DMS 273 (cell line): Measurements from ENCODE around the gene TACC2.

Experiments
- DNase-seq: peaks from one replicate; lab custom pipeline; 2025; ENCODE audit not compliant: unreplicated experiment; lab: John Stamatoyannopoulos, UW

The TACC2 gene

DNA sequence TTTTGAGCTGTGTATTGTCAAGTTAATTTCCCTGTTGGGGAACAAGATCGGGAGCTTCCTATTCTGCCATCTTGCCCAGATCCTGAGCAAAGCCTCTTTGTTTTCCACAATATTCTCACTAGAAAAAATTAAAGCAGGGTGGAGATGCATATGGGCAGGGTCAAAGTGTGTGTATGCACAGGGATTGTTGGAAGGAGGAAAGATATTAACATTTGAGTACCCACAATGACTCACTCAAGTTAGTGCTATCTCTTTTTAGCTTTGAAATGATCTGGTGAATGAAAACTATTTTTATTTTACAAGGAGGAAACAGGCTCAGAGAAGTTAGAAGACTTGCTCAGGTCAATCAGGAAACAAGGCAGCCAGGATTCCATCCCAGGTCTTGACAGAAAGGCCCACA, 275.5 kb downstream of the TACC2 start:
- no peak for DNase-seq

DNA sequence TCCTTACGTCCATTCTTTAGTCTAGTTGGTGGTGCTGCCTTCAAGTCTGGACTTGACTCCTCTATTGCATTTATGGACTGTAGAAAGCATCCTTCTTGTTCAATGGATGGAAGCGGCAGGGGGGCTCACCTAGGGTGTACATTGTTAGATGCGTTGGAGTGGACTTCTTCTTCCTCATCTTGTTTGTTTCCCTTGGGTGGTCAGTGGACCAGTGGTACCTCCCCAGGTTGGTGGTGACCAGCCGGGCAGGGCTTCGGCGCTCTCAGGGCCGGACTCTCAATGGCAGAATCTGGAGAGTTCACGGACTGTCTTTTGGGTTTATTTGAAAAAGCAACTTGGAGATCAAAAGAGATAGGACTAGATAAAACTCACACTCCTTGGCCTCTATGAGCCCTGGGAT, 276.0 kb downstream of the TACC2 start:
- DNase-seq, result no peak

GRCh38 chr10:122265896-122266295, 276.9 kb downstream of the TACC2 start:
- DNase-seq, result no peak

DNA sequence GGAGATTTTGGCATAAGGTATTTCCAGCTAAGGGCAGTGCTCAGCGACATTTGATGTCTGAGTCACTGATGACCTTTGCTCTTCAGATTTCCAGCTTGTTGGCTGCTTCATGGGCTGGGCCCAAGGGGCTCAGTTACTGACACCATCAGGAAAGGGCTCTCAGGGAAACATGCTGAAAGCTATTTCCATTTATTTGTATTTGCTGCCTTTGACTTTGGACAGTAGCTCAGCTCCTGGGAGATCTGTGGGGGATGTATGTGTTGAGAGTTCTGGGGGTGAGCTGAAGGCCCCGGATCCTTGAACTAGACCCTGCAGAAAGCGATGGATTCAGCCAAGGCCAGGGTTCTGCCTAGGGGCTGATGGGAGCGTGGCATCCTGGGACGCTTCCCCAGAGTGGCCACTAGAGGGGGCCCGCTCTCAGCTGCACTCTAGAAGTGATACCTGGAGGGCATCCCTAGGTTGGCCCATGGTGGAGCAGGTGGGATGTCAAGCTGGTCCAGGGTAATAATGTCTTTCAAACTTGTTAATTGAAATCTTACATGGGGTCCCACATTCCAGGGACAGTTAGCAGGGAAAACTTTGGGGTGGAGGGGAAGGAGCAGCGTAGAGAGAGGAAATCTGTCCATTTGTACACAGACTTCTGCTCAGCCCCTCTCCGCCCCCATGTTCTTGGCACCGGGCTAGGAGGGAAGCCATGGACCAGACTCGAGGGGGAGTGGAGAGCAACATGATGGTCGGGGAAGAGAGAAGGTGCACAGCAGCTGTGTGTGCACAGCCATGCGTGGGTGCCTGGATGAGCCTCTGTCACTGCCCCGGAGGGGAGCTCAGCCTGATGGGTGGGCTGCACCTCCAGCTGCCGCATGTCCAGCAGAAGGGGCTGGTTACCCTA, 279.1 kb downstream of the TACC2 start:
- DNase-seq, result peak; percentile 57

DNA sequence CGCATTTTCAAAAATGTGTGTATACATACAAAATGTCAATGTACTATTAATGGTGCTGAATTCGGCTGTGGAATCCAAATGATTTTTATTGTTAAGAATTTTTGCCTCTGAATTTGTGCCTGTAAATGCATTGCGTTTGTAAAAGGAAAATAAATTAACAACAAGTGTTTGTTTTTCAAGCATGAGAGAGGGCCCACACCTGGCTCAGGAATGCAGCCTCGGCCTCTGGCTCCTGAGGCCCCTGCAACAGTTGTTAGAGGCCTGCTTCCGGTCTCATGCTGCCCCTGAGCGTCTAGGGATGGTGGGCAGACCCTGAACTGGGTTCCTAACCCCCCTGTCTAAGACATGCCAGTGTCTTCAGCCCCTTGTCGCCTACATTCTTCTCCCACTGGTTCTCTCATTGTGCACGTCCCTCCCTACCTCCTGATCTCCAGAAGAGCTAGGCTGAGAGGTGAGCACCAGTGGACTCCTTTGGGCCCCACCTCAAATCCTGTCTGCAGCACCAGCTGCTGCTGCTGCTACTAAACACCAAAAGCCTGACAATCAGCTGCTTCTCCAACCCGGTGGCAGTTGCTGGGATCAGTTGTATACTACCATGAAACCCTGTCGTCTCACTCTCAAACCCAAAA, 280.2 kb downstream of the TACC2 start:
- no peak for DNase-seq

DNA sequence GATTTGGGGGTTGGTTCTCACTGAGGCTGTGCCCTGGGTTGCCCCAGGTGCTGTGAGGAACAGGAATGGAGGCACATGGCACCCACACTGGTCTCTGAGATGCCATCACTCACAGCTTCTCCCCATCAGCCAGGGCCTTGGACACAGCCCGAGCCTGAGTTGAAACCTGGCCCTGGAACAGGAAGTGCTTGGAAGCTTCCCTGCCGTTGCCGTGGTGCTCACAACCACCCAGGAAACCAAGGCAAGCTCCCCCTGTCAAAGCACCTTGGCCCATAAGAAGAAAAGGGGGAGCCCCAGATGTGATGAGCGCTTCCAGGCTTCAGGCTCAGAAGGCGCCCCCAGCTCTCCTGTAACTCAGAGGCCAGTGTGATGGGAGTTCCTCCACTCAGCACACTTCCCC, 282.1 kb downstream of the TACC2 start, which contains the start of gene BTBD16:
Gene BTBD16 (plus strand): TSS at position 221 of the 400 bp plus-strand sequence. CDS start 3,786 bp downstream, outside the sequence.
- DNase-seq, result no peak

- no peak for DNase-seq
Measured at GRCh38 chr10:122273966-122274545, 285.1 kb downstream of the TACC2 start.

GRCh38 chr10:122276611-122277208, 287.7 kb downstream of the TACC2 start:
- DNase-seq, result no peak

- DNase-seq, result no peak
Measured at GRCh38 chr10:122277526-122278136, 288.7 kb downstream of the TACC2 start.

GRCh38 chr10:122279725-122280141, 290.8 kb downstream of the TACC2 start:
- DNase-seq, result peak; percentile 75

DNA sequence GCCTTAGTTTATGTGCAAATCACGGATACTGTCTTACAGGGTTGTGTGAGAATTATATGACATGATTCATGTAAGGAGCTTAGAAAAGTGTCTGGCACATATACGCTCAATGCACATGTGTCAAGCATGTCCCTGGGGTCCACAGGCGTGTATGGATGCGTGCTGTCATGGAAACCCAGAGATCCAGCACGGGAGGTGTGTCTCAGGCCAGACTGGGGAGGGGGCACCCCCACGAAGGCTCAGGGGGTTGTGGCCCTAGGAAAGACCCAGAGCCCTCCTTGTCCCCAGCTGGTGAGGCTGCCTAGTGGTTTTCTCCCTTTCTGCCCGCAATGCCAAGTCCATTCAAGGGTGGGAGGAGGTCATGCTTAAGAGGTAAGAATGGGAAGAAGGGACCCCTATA, 291.2 kb downstream of the TACC2 start:
- no peak for DNase-seq

DNA sequence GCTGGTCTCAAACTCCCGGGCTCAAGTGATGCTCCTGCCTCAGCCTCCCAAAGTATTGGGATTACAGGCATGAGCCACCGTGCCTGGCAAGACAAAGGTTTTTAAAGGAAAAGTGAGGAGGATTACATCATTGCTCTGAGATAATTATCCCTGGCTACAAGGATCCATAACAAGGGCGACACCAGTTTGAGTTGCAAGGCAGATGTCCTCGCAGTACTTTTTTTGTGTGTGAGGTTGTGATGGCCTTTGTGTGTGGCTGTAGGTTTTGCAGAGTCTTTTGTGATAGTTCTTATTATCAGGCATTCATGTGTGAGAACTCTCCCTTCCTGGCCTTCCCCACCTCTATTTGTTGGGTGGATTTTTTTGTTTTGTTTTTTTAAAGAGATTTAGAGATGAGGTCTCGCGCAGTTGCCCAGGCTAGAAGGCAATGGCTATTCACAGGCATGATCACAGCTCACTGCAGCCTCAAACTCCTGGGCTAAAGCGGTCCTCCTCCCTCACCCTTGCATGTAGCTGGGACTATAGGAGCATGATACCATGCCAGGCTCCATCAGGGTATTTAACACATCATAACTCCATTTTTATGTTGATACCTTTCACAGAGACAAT, 292.2 kb downstream of the TACC2 start:
- DNase-seq, result no peak

GRCh38 chr10:122281751-122282150, 292.8 kb downstream of the TACC2 start:
- no peak for DNase-seq

DNA sequence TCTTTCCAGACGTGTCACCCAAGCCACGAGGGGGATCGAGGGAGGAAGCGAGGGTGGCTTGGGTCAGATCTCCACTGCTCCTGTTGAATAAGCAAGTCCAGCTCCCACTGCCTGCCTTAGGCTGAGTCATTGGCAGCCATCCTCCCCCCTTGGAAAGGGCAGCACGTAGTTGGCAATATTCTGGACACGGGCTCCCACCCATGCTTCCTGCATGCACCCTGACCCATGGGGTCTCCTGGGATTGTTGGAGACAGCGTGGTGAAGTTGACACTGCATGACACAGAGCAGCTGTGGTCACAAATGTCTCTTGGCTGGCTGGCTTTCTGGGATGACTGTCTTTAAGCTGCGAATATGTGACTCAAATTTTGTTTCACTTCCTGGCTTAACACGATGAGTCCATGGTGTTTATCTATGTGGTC, 293.3 kb downstream of the TACC2 start:
- no peak for DNase-seq

GRCh38 chr10:122282909-122283308, 293.9 kb downstream of the TACC2 start:
- DNase-seq, result no peak

GRCh38 chr10:122285506-122286444, 296.8 kb downstream of the TACC2 start:
- DNase-seq, result no peak

GRCh38 chr10:122286867-122287266, 297.9 kb downstream of the TACC2 start:
- peak; percentile 76 for DNase-seq

DNA sequence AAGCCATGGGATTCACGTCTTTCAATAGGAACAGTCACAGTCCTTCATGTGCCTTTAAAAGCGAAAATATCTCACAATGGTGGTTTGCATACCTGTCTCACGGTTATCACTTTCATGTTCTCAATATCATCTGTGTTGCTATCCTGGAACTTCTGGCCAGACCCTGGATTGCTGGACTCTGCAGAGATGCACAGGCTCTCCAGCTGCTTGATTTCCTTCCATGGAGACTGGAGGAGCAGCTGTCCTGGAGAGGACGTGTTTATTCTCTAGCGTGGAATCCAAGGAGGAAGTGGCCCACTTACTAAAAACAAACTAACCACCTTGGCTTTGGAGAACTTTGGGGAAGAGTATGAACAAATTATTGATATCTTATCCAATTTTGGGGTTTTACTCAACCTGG, 298.6 kb downstream of the TACC2 start:
- DNase-seq, result peak; percentile 15

DNA sequence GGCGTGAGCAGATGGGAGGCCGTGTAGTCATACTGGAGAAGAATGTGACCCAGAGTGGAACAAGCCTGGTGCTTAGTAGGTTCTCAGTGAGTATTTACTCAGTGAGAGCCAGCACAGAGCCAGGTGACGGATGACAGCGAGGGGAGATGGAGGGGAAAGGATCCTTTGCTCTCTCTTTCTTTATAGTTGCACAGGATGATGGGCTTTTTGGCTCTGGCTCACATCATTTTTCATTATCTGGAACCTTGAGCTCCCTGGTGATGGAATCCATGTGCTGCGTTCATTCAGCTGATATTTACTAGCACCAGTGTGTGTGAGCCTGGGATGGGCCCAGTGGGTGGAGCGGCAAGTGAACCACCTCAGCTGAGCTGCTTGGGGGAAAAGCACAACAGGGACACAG, 299.3 kb downstream of the TACC2 start:
- DNase-seq, result no peak

GRCh38 chr10:122288917-122289316, 300.0 kb downstream of the TACC2 start:
- no peak for DNase-seq
